ENCODE measurements around the gene KLF9.

DNA sequence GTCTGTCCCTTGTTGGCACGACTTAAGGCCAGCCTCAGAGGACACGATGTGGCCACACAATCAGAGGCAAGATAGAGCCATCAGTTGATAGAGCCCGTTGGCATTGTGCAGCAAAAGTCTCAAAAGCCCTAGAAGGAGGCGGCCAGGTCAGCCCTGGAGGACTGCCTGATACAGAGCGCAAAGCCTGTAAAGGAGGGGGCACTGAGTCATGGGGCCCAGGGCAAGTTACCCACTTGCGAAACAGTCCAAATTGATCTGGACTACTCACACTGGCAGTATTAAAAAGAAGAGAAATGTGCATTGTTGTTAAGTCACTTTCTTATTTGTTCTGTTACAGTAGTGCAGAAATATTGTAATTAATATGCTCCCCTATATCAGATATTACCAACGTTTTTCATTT, 51.5 kb downstream of the KLF9 start:
- TF ChIP-seq, protein P1, sequence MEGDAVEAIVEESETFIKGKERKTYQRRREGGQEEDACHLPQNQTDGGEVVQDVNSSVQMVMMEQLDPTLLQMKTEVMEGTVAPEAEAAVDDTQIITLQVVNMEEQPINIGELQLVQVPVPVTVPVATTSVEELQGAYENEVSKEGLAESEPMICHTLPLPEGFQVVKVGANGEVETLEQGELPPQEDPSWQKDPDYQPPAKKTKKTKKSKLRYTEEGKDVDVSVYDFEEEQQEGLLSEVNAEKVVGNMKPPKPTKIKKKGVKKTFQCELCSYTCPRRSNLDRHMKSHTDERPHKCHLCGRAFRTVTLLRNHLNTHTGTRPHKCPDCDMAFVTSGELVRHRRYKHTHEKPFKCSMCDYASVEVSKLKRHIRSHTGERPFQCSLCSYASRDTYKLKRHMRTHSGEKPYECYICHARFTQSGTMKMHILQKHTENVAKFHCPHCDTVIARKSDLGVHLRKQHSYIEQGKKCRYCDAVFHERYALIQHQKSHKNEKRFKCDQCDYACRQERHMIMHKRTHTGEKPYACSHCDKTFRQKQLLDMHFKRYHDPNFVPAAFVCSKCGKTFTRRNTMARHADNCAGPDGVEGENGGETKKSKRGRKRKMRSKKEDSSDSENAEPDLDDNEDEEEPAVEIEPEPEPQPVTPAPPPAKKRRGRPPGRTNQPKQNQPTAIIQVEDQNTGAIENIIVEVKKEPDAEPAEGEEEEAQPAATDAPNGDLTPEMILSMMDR (IDR thresholded peaks at IDR 0.05; ENCODE audit: low read depth, low read length): no peak
- TF ChIP-seq EZH2phosphoT487 (IDR thresholded peaks at IDR 0.05; ENCODE audit: low read depth): no peak

Measured in OCI-LY3 (cell line).